HCT116 (cell line): ENCODE data around the gene USP33. TPM values are rescaled to one million over a fixed set of nuclear protein-coding genes. Genes with fewer than 3 reads are reported as not detected.
"Not testable (repeated sequence)": the region's sequence is repeated elsewhere in the genome, so short reads cannot be mapped to it uniquely, and the experiment has no call there.

ENCODE experiments used
- ATAC-seq: fragments of 200-7000 bp; cut with Tn5 transposase; 2 replicates; pipeline ENCODE4 v1.9.1; 2020; ENCODE audit warnings: mild to moderate bottlenecking, moderate library complexity
- BruUV-seq: library from RNA; stranded (reverse); fragments of 400-500 nt; replicated peaks from 2 replicates; lab custom pipeline; 2021; lab: Mats Ljungman, UMichigan
- CTCF ChIA-PET: fragments of 300-600 bp; sonication (Branson Sonifier 250); formaldehyde crosslinking; loops from one replicate; lab custom pipeline; 2021; ENCODE audit warnings: antibody characterized with exemption; lab: Charles Lee
- POLR2A ChIA-PET: fragments of 300-600, 350-600 bp; sonication (Branson Sonifier 250); formaldehyde crosslinking; loops from one replicate; lab custom pipeline; 2021; ENCODE audit warnings: antibody characterized with exemption; lab: Charles Lee
- RAD21 ChIA-PET, 2 experiments: fragments of 300-600 bp; sonication (Branson Sonifier 250); formaldehyde crosslinking; loops; one replicate each; lab custom pipeline; 2023; ENCODE audit warnings: low total read pairs in 2 of 2; ENCODE audit not compliant: uncharacterized antibody in 2 of 2, unreplicated experiment in 2 of 2, low non-redundant PET in 1 of 2; lab: Charles Lee
- DNase-seq: peaks from one replicate; pipeline ENCODE4 v3.0.0-alpha.2; 2010; ENCODE audit warnings: low read depth, low spot score
- H2AFZ ChIP-seq: fragments of 200-600 bp; shearing (Covaris generic), sonication (generic); 2 replicates; pipeline ENCODE4 v1.6.1; 2017; ENCODE audit warnings: low read depth, mixed run types, mixed read lengths, antibody characterized with exemption, low read length; ENCODE audit not compliant: poor library complexity, severe bottlenecking
- H3K27ac ChIP-seq: 2 replicates; pipeline ENCODE4 v1.5.1; 2012; ENCODE audit warnings: low read depth, low read length
- H3K27me3 ChIP-seq: fragments of 200-600 bp; sonication (generic); 2 replicates; pipeline ENCODE4 v1.6.1; 2016; ENCODE audit warnings: mixed run types, low read length, mixed read lengths; ENCODE audit not compliant: insufficient read depth
- H3K36me3 ChIP-seq, 2 experiments: fragments of 200-500 bp in 1 of 2; fragments of 200-600 bp in 1 of 2; sonication (Bioruptor generic) in 1 of 2; sonication (generic) in 1 of 2; 2 replicates each; pipeline versions ENCODE4 v1.5.1 to v1.6.1; 2014 to 2016; ENCODE audit warnings: low read length in 2 of 2, inconsistent platforms in 1 of 2, mixed read lengths in 1 of 2, mixed run types in 1 of 2; ENCODE audit not compliant: insufficient read depth in 2 of 2, control insufficient read depth in 1 of 2
- H3K4me1 ChIP-seq, 2 experiments: fragments of 200-600 bp in 1 of 2; sonication (generic) in 1 of 2; 2 replicates each; pipeline versions ENCODE4 v1.5.1 to v1.6.1; 2012 to 2017; ENCODE audit warnings: low read length in 2 of 2, inconsistent platforms in 1 of 2, mild to moderate bottlenecking in 1 of 2, mixed read lengths in 1 of 2, mixed run types in 1 of 2, moderate library complexity in 1 of 2; ENCODE audit not compliant: insufficient read depth in 2 of 2, control insufficient read depth in 1 of 2
- H3K4me2 ChIP-seq: fragments of 200-600 bp; sonication (generic); 2 replicates; pipeline ENCODE4 v1.6.1; 2017; ENCODE audit warnings: mixed run types, low read length, mixed read lengths
- H3K4me3 ChIP-seq, 2 experiments: fragments of 200-600 bp in 1 of 2; sonication (generic) in 1 of 2; replicated peaks in 1 of 2; 2 replicates each; pipeline ENCODE4 v1.5.1; 2011 to 2016; ENCODE audit warnings: low read length in 2 of 2, control low read depth in 1 of 2, low read depth in 1 of 2, mild to moderate bottlenecking in 1 of 2, mixed read lengths in 1 of 2, mixed run types in 1 of 2
- H3K79me2 ChIP-seq: fragments of 200-600 bp; sonication (generic); 2 replicates; pipeline ENCODE4 v1.6.1; 2017; ENCODE audit warnings: mild to moderate bottlenecking, mixed run types, low read length, moderate library complexity, mixed read lengths; ENCODE audit not compliant: insufficient read depth
- H3K9ac ChIP-seq: fragments of 200-600 bp; sonication (generic); 2 replicates; pipeline ENCODE4 v1.6.1; 2016; ENCODE audit warnings: low read length, mixed read lengths
- H3K9me2 ChIP-seq: fragments of 200-600 bp; sonication (generic), shearing (Covaris generic); 2 replicates; pipeline ENCODE4 v1.6.1; 2017; ENCODE audit warnings: mixed run types, mild to moderate bottlenecking, moderate library complexity; ENCODE audit not compliant: insufficient read depth
- H3K9me3 ChIP-seq, 2 experiments: fragments of 200-500 bp in 1 of 2; fragments of 200-600 bp in 1 of 2; sonication (Bioruptor generic) in 1 of 2; sonication (generic) in 1 of 2; 2 replicates each; pipeline ENCODE4 v1.6.1; 2014 to 2017; ENCODE audit warnings: low read length in 2 of 2, mixed read lengths in 2 of 2, inconsistent platforms in 1 of 2, low read depth in 1 of 2, mild to moderate bottlenecking in 1 of 2, mixed run types in 1 of 2, moderate library complexity in 1 of 2; ENCODE audit not compliant: control insufficient read depth in 1 of 2, insufficient read depth in 1 of 2
- H4K20me1 ChIP-seq: fragments of 200-600 bp; sonication (generic), shearing (Covaris generic); 2 replicates; pipeline ENCODE4 v1.6.1; 2017; ENCODE audit warnings: mixed run types, mild to moderate bottlenecking, moderate library complexity; ENCODE audit not compliant: insufficient read depth
- FOSL1 ChIP-seq: IDR thresholded peaks from 2 replicates; pipeline ENCODE4 v1.6.1; 2012; ENCODE audit warnings: low read depth
- ZNF274 ChIP-seq: fragments of 200-500 bp; sonication (Bioruptor generic); IDR thresholded peaks from 2 replicates; pipeline ENCODE4 v1.6.1; 2014; ENCODE audit warnings: mild to moderate bottlenecking, low read depth, low read length, inconsistent platforms
- intact Hi-C: fragments of 100-400 bp; cut with micrococcal nuclease; formaldehyde crosslinking; loops from 2 replicates; pipeline ENCODE4 v1.10.0; 2022
- total RNA-seq: library from RNA; stranded (reverse); gene quantifications from one replicate; pipeline ENCODE4 v1.2.1, GENCODE V29; 2021; ENCODE audit not compliant: unreplicated experiment
- TF ChIP-seq, protein P1 (sequence below): IDR thresholded peaks from 2 replicates; pipeline ENCODE4 v1.6.1; 2011; ENCODE audit warnings: mild to moderate bottlenecking, low read length, moderate library complexity; ENCODE audit not compliant: insufficient replicate concordance; ENCODE audit errors: extremely low read depth

USP33 gene
- total RNA-seq, 1 experiment from 2014 or later = 46.1 TPM

GRCh38 chr1:77678660-77679610 lies 80.7 kb downstream of the USP33 start:
- POLR2A ChIA-PET = no interaction called here
- no peak for ATAC-seq
- intact Hi-C loops = no loop called here

DNA sequence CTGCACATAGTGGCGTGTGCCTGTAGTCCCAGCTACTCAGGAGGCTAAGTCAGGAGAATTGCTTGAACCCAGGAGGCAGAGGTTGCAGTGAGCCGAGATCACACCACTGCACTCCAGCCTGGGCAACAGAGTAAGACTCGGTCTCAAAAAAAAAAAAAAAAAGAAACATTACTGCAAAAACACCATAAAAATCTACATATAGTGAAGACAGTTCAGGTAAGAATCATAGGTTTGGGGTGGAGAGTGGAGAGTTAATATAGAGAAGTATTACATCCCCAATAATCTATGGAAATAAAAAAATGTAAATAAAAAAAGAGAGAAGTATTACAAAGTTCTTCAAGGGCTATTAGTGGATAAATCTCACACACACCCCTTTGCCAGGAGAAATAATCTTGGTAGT lies 84.8 kb downstream of the USP33 start:
- H3K9me3 ChIP-seq, ATAC-seq, H3K4me1 ChIP-seq, POLR2A ChIA-PET, H3K9me2 ChIP-seq, H3K4me2 ChIP-seq, intact Hi-C loops, H3K27ac ChIP-seq, BruUV-seq, H2AFZ ChIP-seq, H3K36me3 ChIP-seq, RAD21 ChIA-PET, H3K4me3 ChIP-seq, CTCF ChIA-PET, H3K27me3 ChIP-seq, DNase-seq, H3K9ac ChIP-seq: not testable (repeated sequence)
- peaks cover 100% of the 10 kb centered on the region for H3K79me2 ChIP-seq
- peaks cover 41% of the 10 kb centered on the region; the same call in 1 of the 2 replicates for H4K20me1 ChIP-seq

More at GRCh38 chr1:77678660-77679610, 80.7 kb downstream of the USP33 start:
- TF ChIP-seq ZNF274 (no peak), FOSL1 (no peak)
- TF ChIP-seq, protein P1, sequence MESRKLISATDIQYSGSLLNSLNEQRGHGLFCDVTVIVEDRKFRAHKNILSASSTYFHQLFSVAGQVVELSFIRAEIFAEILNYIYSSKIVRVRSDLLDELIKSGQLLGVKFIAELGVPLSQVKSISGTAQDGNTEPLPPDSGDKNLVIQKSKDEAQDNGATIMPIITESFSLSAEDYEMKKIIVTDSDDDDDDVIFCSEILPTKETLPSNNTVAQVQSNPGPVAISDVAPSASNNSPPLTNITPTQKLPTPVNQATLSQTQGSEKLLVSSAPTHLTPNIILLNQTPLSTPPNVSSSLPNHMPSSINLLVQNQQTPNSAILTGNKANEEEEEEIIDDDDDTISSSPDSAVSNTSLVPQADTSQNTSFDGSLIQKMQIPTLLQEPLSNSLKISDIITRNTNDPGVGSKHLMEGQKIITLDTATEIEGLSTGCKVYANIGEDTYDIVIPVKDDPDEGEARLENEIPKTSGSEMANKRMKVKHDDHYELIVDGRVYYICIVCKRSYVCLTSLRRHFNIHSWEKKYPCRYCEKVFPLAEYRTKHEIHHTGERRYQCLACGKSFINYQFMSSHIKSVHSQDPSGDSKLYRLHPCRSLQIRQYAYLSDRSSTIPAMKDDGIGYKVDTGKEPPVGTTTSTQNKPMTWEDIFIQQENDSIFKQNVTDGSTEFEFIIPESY = no peak
- no peaks in the 10 kb centered on the region for H3K9me3 ChIP-seq
- H3K27ac ChIP-seq = no peak overlapping the region
- peaks cover 34% of the 10 kb centered on the region; the same call in 1 of the 2 replicates for H4K20me1 ChIP-seq
- H3K9ac ChIP-seq = no peak overlapping the region
- no peak for DNase-seq
- no peaks in the 10 kb centered on the region; a peak in 1 of 4 replicates for H3K36me3 ChIP-seq
- no peaks in the 10 kb centered on the region for H3K9me2 ChIP-seq
- no peak overlapping the region for H3K4me2 ChIP-seq
- ChIA-PET CTCF (no interaction called here), RAD21 (no interaction called here)
- peaks cover 87% of the 10 kb centered on the region for H3K79me2 ChIP-seq
- no peak overlapping the region for H2AFZ ChIP-seq
- no peak overlapping the region for H3K4me3 ChIP-seq
- H3K4me1 ChIP-seq = peaks cover 0 to 16% of the 10 kb centered on the region in 2 experiments; a peak in 2 of 4 replicates
- no TSS peak for BruUV-seq
- no peaks in the 10 kb centered on the region for H3K27me3 ChIP-seq
